OCI-LY3 (cell line): ENCODE measurements around the gene UGT2A2.

Experiments
- H2AFZ ChIP-seq: fragments of 200-600, 300-600 bp; shearing (Covaris generic); 2 replicates; pipeline ENCODE4 v1.6.0; 2014; ENCODE audit warnings: antibody characterized with exemption, low read depth, low read length
- H3K27ac ChIP-seq: fragments of 200-600, 300-600 bp; sonication (generic); 2 replicates; pipeline ENCODE4 v1.5.1; 2014; ENCODE audit warnings: mild to moderate bottlenecking, low read length, moderate library complexity, mixed read lengths
- H3K27me3 ChIP-seq: fragments of 200-600, 300-600 bp; sonication (generic); 2 replicates; pipeline ENCODE4 v1.6.1; 2014; ENCODE audit warnings: low read depth, low read length, mixed read lengths
- H3K36me3 ChIP-seq: fragments of 200-600, 300-600 bp; sonication (generic); replicated peaks from 2 replicates; pipeline ENCODE3; 2014; ENCODE audit warnings: low read depth, low read length, mixed read lengths
- H3K4me1 ChIP-seq: fragments of 300-600, 200-600 bp; sonication (generic); 2 replicates; pipeline ENCODE4 v1.6.1; 2014; ENCODE audit warnings: low read length, mixed read lengths
- H3K4me2 ChIP-seq: fragments of 200-600, 300-600 bp; sonication (generic); 2 replicates; pipeline ENCODE4 v1.6.1; 2014; ENCODE audit warnings: low read length, mixed read lengths
- H3K4me3 ChIP-seq: fragments of 300-600, 200-600 bp; sonication (generic); 2 replicates; pipeline ENCODE4 v1.5.1; 2014; ENCODE audit warnings: antibody characterized with exemption, mild to moderate bottlenecking, low read length, moderate library complexity
- H3K79me2 ChIP-seq: fragments of 300-600, 200-600 bp; shearing (Covaris generic); 2 replicates; pipeline ENCODE4 v1.6.1; 2014; ENCODE audit warnings: mild to moderate bottlenecking, low read length, mixed read lengths
- H3K9ac ChIP-seq: fragments of 300-600, 200-600 bp; shearing (Covaris generic); 2 replicates; pipeline ENCODE4 v1.6.0; 2014; ENCODE audit warnings: mild to moderate bottlenecking, low read length, moderate library complexity
- H3K9me3 ChIP-seq: fragments of 200-600, 300-600 bp; shearing (Covaris generic); 2 replicates; pipeline ENCODE4 v1.6.1; 2014; ENCODE audit warnings: low read length, mixed read lengths; ENCODE audit not compliant: insufficient read depth
- H4K20me1 ChIP-seq: fragments of 200-600, 300-600 bp; sonication (generic); 2 replicates; pipeline ENCODE4 v1.6.1; 2016; ENCODE audit warnings: low read length, mixed read lengths; ENCODE audit not compliant: insufficient read depth
- CTCF ChIP-seq: fragments of 200-600, 300-600 bp; sonication (generic); IDR thresholded peaks from 2 replicates; pipeline ENCODE4 v1.5.1; 2014; ENCODE audit warnings: antibody characterized with exemption, low read length, low read depth
- EZH2phosphoT487 ChIP-seq: fragments of 200-600 bp; shearing (Covaris generic); IDR thresholded peaks from 2 replicates; pipeline ENCODE4 v1.6.1; 2018; ENCODE audit warnings: antibody characterized with exemption, mixed run types, low read depth

Gene UGT2A2

GRCh38 chr4:69549651-69550050, 89.8 kb downstream of the UGT2A2 start:
- H3K4me1 ChIP-seq = no peaks in the 10 kb centered on the region
- H3K27me3 ChIP-seq = no peaks in the 10 kb centered on the region
- H3K9ac ChIP-seq = no peak overlapping the region
- H3K9me3 ChIP-seq = no peaks in the 10 kb centered on the region
- no peaks in the 10 kb centered on the region for H3K79me2 ChIP-seq
- H2AFZ ChIP-seq = no peak overlapping the region
- no peak overlapping the region for H3K27ac ChIP-seq
- no peak overlapping the region for H3K4me3 ChIP-seq
- no peaks in the 10 kb centered on the region for H3K36me3 ChIP-seq
- TF ChIP-seq CTCF = no peak
- TF ChIP-seq EZH2phosphoT487 = no peak
- H3K4me2 ChIP-seq = no peak overlapping the region
- no peaks in the 10 kb centered on the region for H4K20me1 ChIP-seq

- Histone ChIP-seq H3K4me3 (no peak overlapping the region), H3K9me3 (no peaks in the 10 kb centered on the region), H3K27ac (no peak overlapping the region), H3K4me1 (no peaks in the 10 kb centered on the region), H3K9ac (no peak overlapping the region), H3K79me2 (no peaks in the 10 kb centered on the region), H3K27me3 (no peaks in the 10 kb centered on the region), H3K36me3 (no peaks in the 10 kb centered on the region), H2AFZ (no peak overlapping the region), H3K4me2 (no peak overlapping the region), H4K20me1 (no peaks in the 10 kb centered on the region)
- no peak for TF ChIP-seq EZH2phosphoT487
- no peak for TF ChIP-seq CTCF
These were observed 93.2 kb downstream of the UGT2A2 start for GRCh38 chr4:69546134-69546765.
